CD4-positive, alpha-beta T cell treated with Interleukin-4 for 4 hours (primary cell): ENCODE results near the gene CCDC85A.

Experiments used
- DNase-seq: peaks from one replicate; pipeline ENCODE4 v3.0.0-alpha.2; 2020

CCDC85A gene

DNA sequence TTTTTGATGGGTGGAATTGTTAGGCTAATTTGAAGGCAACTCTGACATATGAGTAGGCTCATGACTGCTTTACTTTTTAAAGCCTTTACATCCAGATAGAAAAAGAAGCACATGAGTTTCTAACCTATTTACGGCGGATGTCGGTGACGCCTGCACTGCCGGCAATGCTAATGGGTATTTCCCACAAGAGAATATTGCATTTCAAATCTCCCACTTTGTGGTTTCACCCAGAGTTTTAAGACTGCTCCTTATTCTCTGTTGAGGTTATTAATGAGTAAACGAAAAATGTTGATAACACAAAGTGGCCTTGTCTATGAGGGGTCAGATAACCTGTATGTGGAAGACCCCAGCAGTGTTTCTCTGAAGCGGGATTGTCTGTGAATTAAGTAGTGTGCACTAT is 14.0 kb downstream of the CCDC85A start:
- no peak for DNase-seq

- no peak for DNase-seq
Observed at GRCh38 chr2:56198936-56199335, 15.1 kb downstream of the CCDC85A start.

DNA sequence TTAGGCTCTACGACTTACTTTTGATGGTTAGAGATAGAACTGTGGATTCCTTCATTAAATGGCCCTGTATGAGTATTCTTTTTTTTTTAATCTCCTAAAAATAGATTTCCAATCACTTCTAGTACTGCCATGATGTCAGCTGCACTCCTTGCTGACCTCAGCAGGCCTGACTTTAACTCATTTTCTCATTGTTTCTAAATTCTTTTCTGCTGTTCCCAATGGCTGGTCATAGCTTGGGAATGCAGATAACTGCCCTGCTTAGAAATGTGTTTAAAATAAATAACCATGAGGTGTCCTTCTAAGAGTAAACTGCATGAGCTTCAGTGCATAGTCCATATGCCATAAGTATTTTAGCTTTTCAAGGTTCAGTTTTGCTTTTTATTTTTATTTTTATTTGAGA is 15.7 kb downstream of the CCDC85A start:
- no peak for DNase-seq

DNA sequence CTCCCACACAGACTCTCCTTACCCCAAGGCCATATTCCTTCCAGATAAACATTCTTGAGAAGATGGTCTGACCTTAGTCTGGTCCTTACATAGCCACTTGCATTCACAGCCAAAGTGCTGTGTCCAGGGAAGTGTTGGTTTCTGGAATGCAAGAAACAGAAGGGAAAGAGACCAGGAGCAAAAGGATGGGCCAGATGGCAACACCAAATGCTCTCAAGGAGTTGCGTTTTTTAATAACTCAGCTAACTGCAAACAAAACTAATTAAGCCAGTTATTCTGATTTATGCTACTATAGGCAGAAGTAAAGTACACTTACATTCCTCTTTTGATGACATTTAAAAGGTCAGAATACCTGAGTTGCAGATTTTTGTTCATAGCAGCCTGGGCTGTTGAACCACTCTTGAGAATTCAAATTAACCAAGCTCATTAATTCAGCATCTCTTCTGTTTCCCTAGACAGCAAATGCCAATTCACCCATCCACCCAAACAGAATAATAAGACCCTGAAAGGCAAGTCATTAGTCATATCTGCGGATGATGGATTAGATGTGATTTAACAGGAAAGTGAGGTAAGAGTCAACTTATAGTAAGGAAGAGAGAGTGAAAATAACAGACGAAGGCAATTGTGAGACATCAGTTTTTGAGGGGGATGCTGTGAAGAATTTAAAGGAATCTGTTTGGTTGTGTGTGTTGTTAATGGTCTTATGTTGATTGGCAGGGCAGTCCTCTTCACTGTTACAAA is 18.8 kb downstream of the CCDC85A start:
- no peak for DNase-seq

DNA sequence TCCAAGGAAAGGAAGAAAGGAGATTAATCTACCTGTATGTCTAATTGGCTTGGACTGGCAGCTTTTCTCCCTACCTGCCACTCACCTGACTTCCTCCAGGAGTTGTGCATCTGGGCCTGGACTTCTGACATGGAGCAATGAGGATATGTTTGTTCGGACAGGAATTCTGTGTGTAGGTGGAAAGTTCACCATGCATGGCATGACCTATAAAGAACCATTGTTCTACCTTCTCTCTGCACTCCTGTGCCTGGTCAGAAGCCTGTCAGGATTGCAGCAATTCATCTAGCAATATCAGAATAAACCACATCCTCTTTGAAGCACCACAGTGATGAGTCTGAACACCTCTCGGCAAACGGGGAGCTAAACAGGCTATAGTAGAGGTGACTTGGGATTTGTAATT is 20.8 kb downstream of the CCDC85A start:
- DNase-seq: no peak

DNA sequence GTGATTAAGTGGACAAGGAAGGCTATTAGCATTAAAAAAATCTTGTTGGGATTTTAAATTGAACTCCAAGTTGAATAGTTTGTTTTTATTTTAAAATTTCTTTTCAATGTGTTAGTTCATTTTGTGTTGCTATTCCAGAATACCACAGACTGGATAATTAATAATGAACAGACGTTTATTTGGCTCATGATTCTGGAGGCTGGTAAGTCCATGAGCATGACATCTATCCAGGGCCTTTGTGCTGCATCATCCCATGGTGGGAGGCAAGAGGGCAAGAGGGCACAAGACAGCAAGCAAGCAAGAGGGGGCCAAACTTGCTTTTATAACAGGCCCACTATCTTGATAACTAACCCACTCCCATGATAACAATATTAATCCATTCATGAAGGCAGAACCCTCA is 22.5 kb downstream of the CCDC85A start:
- no peak for DNase-seq

DNA sequence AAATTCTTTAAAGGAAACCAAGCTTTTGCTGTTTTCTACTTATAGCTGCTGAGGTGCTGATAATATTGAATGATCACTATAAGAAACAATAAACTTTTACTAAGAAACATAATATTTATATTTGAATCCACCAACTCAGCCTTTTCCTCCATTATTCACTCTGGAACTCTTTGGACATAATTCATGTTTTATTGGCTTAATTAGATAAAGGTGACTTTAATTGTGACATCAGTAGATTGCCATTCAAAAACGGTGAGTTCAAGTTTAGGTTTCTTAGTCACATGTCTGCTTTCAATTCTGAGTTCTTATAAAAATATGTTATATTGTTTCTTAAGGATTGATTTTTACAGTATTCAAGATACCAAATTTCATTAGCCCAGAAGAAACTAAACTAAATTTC is 24.0 kb downstream of the CCDC85A start:
- DNase-seq: no peak

- DNase-seq: no peak
Observed at GRCh38 chr2:56208380-56208779, 24.6 kb downstream of the CCDC85A start.

DNA sequence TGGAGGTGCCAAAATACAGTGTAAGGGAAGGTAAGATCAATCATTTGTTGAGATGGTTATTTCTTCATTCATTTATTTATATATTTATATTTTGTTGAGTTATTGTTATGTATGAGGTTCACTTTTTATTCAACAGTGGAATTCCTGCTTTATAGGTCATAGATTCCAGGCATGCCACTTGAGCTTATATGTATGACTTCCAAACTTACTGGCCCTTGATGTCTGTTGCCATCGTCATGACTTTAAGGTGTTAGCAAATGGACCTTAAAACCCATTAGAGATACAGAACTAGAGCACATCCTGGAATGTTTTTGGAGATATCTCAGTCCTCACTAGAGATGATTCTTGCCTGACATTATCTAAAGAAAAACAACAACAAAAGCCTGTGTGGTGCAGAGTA is 25.9 kb downstream of the CCDC85A start:
- no peak for DNase-seq

DNA sequence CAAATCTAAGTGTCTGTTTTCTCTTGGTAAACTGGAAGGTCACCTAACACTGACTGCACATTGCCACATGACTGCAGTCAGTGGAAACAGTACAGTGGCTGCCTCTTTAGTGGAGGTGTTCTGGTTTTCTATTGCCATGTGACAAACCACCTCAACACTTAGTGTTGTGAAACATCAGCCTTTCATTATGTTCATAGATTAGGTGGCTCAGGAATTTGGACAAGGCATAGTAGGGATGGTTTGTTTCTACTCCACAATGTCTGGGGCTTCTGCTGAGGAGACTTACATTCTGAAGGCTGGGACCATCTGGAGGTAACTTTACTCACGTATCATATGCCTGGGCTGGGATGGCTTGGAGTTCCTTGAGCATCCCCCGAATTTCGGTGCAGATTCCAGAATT is 26.5 kb downstream of the CCDC85A start:
- DNase-seq: no peak

GRCh38 chr2:56211048-56211447 is 27.3 kb downstream of the CCDC85A start:
- DNase-seq: no peak

DNA sequence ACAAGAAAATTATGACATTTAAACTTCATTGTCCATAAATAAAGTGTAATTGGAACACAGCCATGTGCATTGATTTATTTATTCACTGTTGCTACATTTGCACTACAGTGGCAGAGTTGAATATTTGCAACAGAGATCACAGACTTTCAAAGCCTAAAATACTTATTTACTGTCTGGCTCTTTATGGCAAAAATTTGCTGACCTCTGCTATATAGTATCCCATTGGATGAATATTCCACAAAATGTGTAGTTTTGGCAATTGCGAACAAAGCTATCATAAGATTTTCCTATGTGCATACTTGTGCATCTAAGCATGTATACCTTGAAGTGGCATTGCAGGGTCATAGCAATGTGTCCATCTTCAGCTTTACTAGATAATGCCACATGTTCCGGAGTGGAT is 32.1 kb downstream of the CCDC85A start:
- no peak for DNase-seq

DNA sequence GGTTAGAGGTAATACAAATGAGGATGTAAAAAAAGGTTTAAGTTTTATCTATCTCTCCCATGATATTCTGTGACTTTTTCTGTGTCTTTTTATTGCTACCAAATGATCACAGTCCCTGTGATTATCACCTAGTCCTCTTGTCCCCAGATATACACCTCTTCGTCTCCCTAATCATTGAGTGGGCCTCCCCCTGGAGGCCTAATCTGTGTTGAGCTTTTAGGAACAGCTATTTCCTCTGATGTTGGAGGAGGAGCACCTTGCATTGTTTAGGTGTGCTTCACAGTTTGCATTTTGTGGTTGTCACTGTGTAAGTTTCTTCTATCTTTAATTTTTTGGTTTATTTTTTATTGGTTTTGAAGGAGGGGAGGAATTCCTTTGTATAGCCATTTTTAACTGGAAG is 33.3 kb downstream of the CCDC85A start:
- DNase-seq: no peak

- no peak for DNase-seq
Observed at GRCh38 chr2:56222481-56222880, 38.7 kb downstream of the CCDC85A start.

DNA sequence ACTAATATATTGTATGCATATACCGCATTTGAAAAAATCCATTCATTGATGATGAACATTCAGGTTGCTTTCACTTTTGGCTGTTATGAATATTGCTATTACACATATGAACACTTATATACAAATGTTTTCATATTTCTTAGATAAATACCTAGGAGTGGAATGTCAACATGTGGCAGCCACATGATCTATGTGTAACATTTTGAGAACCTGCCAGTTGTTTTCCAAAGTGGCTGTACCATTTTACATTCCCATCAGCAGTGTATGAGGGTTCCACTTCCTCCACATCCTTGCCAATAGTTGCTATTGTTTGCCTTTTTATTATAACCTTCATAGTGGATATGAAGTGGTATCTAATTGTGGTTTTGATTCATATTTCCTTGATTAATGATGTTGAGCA is 40.5 kb downstream of the CCDC85A start:
- DNase-seq: no peak

GRCh38 chr2:56227811-56228210 is 44.0 kb downstream of the CCDC85A start:
- DNase-seq: no peak

GRCh38 chr2:56229397-56230060 is 45.7 kb downstream of the CCDC85A start:
- no peak for DNase-seq

DNA sequence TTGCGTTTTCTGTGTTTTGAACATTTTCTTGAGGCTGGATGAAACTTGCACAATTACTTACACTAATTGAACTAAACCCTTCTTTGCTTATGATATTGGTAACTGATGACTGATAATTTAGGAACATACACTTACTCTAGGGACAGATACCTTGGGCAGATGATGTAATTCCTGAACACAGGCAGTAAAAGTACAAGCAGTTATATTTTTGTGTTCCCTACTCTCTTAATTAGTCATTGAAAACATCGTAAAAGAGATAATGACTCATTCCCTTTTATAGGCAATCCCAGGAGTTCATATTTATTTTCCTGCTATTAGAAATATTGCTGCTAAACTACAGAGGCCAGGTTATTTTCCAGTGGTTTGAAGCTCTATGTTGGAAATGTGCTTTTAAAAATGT is 46.4 kb downstream of the CCDC85A start:
- DNase-seq: no peak

DNA sequence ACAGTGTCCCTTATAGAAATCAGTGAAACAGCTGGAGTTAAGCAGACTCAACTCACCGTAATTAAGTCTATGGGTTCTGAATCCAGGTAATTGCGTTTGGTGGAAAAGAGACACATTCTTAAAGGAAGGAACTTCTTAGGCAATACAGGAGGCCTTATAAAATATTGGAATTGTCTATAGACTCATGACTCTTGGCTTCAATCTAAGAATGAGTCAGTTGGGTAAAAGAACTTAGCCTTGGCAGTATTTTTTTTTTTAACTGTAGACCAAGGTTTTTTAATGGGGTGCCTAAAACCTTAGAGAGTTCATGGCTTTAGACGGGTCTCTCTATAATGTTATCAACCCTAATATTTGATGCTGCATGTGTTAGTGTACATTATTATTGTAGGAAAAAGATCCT is 47.6 kb downstream of the CCDC85A start:
- no peak for DNase-seq

DNA sequence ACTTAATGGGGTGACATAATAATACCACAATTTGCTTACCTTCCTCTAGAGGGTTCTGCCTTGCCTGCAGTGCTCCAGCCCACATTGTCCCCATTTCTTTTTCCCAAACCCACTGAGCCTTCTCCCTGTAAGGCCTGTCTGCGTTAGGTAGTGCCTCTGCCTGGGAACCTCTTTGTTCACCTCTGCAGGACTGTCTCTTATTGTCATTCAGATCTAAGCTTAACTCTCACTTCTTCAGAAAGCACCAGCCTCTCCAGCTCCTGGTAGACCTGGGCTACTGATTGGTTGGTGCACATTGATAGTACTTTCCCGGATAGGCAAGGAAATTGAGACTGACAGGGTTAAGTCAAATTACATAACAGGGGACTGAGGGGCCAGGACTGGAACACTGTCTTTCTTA is 49.1 kb downstream of the CCDC85A start:
- no peak for DNase-seq

DNA sequence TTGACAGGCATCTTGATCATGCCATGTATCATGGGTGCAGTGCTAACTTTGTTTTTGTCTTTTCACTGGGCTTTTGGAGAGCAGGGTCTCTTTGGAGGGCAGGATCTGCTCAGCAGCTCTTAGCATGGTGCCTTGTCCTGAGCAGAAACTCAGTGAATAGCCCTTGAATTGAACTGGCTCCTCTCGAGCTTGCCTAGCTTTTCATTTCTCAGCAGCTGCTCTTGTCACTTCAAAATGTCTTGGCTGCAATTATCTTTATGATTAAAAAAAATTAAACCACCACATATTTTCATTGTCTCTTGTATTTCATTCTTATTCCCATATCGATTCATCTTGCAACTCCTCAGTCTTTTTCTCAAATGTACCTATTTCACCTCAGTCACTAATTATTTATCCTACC is 50.5 kb downstream of the CCDC85A start:
- DNase-seq: no peak

DNA sequence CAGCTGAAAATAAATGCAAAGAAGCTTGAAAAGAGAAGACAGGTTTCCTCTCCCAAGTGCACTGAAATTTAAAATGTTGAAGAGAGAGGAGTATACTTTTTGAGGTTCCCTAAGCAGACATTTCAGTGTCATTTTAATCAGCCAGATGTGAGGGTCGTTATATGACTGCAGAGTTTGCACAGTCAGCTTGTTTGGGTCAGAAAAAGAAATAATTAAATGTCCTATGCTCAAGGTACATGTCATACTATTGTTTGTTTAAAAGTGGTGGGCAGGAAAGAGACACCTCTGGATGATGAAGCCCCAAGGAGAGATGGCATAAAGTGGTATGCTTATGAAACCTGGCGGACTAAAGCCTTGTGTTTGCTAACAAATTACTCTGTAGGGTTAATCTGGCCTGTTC is 55.2 kb downstream of the CCDC85A start:
- DNase-seq: no peak

GRCh38 chr2:56239437-56239836 is 55.6 kb downstream of the CCDC85A start:
- DNase-seq: no peak

- DNase-seq: no peak
Observed at GRCh38 chr2:56240210-56240609, 56.4 kb downstream of the CCDC85A start.

- DNase-seq: no peak
Observed at GRCh38 chr2:56244506-56244905, 60.7 kb downstream of the CCDC85A start.
